Left lung (tissue), 10 donors: Measurements from ENCODE around the gene TSHZ2. TPM values are rescaled to one million over a fixed set of nuclear protein-coding genes. Genes with fewer than 3 reads are reported as not detected.

ENCODE experiments used
- ATAC-seq: fragments of 200-7000 bp; cut with Tn5 transposase; one replicate; pipeline ENCODE4 v1.9.1; 2020; ENCODE audit warnings: moderate library complexity
- DNase-seq, 4 donors: peaks; one replicate each; pipeline ENCODE4 v3.0.0-alpha.2; 2013 to 2020
- H3K27ac ChIP-seq, 2 donors: fragments of 200-600 bp; sonication (generic) in 1 of 2; one replicate each; pipeline versions ENCODE4 v1.5.0 to v1.8.0; 2020 to 2021
- H3K27me3 ChIP-seq, 2 donors: fragments of 200-600 bp; sonication (generic) in 1 of 2; one replicate each; pipeline versions ENCODE4 v1.5.0 to v1.8.0; 2020 to 2021
- H3K36me3 ChIP-seq, 2 donors: fragments of 200-600 bp; sonication (generic) in 1 of 2; one replicate each; pipeline versions ENCODE4 v1.5.0 to v1.8.0; 2020 to 2021
- H3K4me1 ChIP-seq, 2 donors: fragments of 200-600 bp; one replicate each; pipeline ENCODE4 v1.8.0; 2021
- H3K4me3 ChIP-seq, 2 donors: fragments of 200-600 bp; sonication (generic) in 1 of 2; one replicate each; pipeline versions ENCODE4 v1.5.0 to v1.8.0; 2020 to 2021; ENCODE audit warnings: mild to moderate bottlenecking in 1 of 2
- H3K9me3 ChIP-seq, 2 donors: fragments of 200-600 bp; sonication (generic) in 1 of 2; one replicate each; pipeline versions ENCODE4 v1.5.0 to v1.8.0; 2020 to 2021
- CTCF ChIP-seq, 2 donors: fragments of 200-600 bp; sonication (generic) in 1 of 2; IDR thresholded peaks; one replicate each; pipeline versions ENCODE4 v1.5.0 to v1.8.0; 2021; ENCODE audit warnings: antibody characterized with exemption in 2 of 2
- intact Hi-C, 2 donors: fragments of 100-400 bp; cut with DNase I; formaldehyde crosslinking; loops; one replicate each; pipeline versions ENCODE4 v1.11.2 to v1.14.2; 2022
- polyA plus RNA-seq, 6 donors: library from polyadenylated mRNA; unstranded; fragments of 120-200 nt; gene quantifications; one replicate each; pipeline ENCODE4 v1.2.1, GENCODE V29; 2013; ENCODE audit not compliant: insufficient read length in 6 of 6
- total RNA-seq, 2 donors: library from RNA; stranded (reverse); fragmentation: NEBNext Ultra II Directional; extraction: Animal tissue kit (Norgen Biotek cat#: 25700); gene quantifications; one replicate each; pipeline ENCODE4 v1.2.1, GENCODE V29; 2021
- donor health status: DM: no; HTN: yes; CAD: no.
- donor health status: DM: no; HTN: no; CAD: no.

Gene TSHZ2
- total and polyA plus RNA-seq, 8 donors = 7.6 to 20.7 (median 13.9) TPM

DNA sequence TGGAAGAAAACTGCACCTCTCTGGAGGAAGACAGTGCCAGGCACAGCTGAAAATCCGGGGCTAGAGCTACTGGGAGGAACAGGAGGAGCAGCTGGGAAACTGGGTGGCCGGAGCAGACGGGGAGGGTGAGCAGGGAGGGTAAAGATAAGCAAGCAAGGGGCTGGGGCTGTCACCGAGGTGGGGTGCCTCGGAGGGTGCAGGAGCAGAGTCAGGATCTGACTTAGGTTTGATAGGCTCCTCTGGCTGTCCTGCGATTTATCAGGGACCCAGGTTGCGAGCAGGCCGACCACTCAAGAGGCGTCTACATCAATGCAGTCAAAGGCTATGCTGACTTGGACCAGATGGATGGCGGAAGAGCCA lies 12.3 kb downstream of the TSHZ2 start:
- DNase-seq = peak in 1 of 4 donors; percentile 43
- Histone ChIP-seq H3K27me3 (peaks cover 0 to 13% of the 10 kb centered on the region in 2 donors), H3K4me3 (no peak overlapping the region), H3K4me1 (no peaks in the 10 kb centered on the region), H3K36me3 (no peaks in the 10 kb centered on the region), H3K9me3 (no peaks in the 10 kb centered on the region), H3K27ac (no peak overlapping the region)
- no peak for TF ChIP-seq CTCF (IDR thresholded peaks at IDR 0.05)
- intact Hi-C loops = no loop called here
- ATAC-seq = no peak

DNA sequence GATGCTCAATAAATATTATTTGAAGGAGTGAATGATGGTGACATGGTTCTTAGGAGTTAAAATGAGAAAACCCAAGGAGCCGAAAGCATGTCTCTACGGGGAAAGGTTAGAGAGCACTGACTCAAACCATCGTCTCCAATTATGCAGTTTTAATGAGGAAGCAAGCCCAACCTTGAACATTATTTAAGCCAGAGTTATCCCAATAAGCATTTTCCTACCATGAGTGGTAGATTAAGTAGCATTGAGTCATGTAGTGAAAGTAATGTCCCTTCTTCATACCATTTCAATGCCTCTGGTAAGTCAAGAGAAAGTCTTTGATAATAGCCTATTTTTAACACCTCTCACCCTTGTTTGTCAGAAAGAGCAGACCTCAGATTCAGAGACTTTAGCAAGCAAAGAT lies 13.5 kb downstream of the TSHZ2 start:
- Histone ChIP-seq H3K36me3 (no peaks in the 10 kb centered on the region), H3K27me3 (peaks cover 0 to 13% of the 10 kb centered on the region in 2 donors), H3K4me1 (no peaks in the 10 kb centered on the region), H3K9me3 (no peaks in the 10 kb centered on the region), H3K27ac (no peak overlapping the region), H3K4me3 (no peak overlapping the region)
- DNase-seq (no peak), ATAC-seq (no peak)
- intact Hi-C loops = no loop called here
- no peak for TF ChIP-seq CTCF (IDR thresholded peaks at IDR 0.05)

GRCh38 chr20:52987295-52987694 lies 15.1 kb downstream of the TSHZ2 start:
- Histone ChIP-seq H3K27ac (no peak overlapping the region), H3K4me3 (no peak overlapping the region), H3K36me3 (no peaks in the 10 kb centered on the region), H3K9me3 (no peaks in the 10 kb centered on the region), H3K4me1 (no peaks in the 10 kb centered on the region), H3K27me3 (peaks cover 0 to 6% of the 10 kb centered on the region in 2 donors)
- ATAC-seq (no peak), DNase-seq (no peak)
- intact Hi-C loops = no loop called here
- TF ChIP-seq CTCF (IDR thresholded peaks at IDR 0.05) = no peak

- H3K27ac ChIP-seq = no peak overlapping the region
- intact Hi-C loops = no loop called here
- no peak for ATAC-seq
These were observed 19.7 kb downstream of the TSHZ2 start for GRCh38 chr20:52991830-52992229.

GRCh38 chr20:52992632-52993031 lies 20.5 kb downstream of the TSHZ2 start:
- H3K27ac ChIP-seq = no peak overlapping the region
- H3K36me3 ChIP-seq = no peaks in the 10 kb centered on the region
- H3K27me3 ChIP-seq = no peaks in the 10 kb centered on the region
- intact Hi-C loops = no loop called here
- H3K9me3 ChIP-seq = no peaks in the 10 kb centered on the region
- no peak overlapping the region for H3K4me3 ChIP-seq
- ATAC-seq (no peak), DNase-seq (no peak)
- no peaks in the 10 kb centered on the region for H3K4me1 ChIP-seq
- no peak for TF ChIP-seq CTCF (IDR thresholded peaks at IDR 0.05)

More at GRCh38 chr20:52991830-52992229, 19.7 kb downstream of the TSHZ2 start:
- Histone ChIP-seq H3K27me3 (no peaks in the 10 kb centered on the region), H3K4me3 (no peak overlapping the region), H3K36me3 (no peaks in the 10 kb centered on the region), H3K9me3 (no peaks in the 10 kb centered on the region), H3K4me1 (no peaks in the 10 kb centered on the region)
- no peak for TF ChIP-seq CTCF (IDR thresholded peaks at IDR 0.05)
- no peak for DNase-seq
